ENCODE data around the gene PRR14L.
"Not testable (repeated sequence)": the region's sequence is repeated elsewhere in the genome, so short reads cannot be mapped to it uniquely, and the experiment has no call there.

The PRR14L gene

GRCh38 chr22:31682751-31683150 is 67.2 kb downstream of the PRR14L start:
- DNase-seq (ENCODE audit: low read depth in 3 of 3): no peak

DNA sequence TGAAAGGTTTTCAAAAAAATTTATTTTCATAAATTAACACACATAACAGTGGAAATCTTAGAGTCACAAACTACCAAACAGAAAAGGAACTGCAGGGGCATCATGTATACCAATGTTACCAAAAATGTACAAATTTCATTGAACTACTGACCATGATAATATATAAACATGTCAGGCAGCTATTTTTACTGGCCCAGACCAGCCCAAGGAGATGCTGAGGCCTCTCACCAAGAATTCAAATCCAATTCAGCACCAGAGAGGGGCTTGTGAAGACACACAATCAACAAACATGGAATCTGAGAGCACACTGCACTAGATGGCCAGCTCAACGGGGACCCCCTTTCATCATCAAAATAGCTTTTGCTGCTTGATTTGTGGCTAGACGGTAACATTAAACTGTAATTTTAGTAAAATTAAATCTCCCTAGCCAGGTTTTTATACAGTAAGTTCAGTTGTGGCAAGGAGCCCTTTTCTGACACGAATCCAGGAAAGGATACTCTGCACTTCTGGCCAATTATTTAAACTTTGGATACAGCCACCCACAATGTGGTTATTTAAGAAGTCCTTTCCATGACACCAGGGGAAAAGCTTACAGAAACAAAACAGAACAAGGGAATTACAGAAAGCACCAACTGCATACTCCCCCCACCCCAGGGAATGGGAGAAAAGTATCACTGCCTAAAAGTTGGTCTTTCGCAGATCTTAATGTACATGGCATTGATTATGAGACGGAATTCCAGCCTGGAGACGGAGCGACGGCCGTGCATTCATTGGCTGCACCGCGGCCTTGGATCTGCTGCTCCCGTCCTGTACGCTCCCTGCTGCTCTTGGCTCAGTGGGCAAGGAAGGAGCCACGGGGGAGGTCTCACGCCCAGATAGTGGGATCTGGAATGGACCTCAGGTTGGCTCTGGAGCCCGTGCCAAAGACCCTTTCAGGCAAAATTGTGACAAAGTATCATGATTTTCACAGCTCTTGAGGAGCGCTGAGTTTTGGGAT is 68.3 kb downstream of the PRR14L start:
- DNase-seq (ENCODE audit: low read depth in 3 of 3): no peak

DNA sequence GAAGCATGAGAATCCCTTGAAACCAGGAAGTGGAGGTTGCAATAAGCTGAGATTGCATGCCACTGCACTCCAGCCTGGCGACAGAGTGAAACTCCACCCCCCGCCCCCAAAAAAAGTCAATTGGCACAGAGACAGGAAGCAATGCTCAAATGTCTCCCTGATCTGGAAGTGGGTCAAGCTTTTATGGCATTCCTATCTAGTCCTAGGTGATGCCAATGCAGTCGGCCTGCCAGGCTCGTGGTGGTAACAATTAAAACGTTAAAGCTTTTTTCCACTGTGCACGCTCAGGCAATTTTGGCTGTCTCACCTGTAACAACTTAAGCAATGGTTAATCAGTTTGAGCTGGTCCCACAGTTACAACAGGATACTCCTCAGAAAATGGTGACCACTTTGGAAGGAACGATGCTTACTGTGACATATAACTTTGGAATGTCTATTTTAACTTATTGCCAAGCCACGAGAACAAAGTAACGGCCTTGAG is 69.0 kb downstream of the PRR14L start:
- DNase-seq (ENCODE audit: low read depth in 3 of 3): no peak

DNA sequence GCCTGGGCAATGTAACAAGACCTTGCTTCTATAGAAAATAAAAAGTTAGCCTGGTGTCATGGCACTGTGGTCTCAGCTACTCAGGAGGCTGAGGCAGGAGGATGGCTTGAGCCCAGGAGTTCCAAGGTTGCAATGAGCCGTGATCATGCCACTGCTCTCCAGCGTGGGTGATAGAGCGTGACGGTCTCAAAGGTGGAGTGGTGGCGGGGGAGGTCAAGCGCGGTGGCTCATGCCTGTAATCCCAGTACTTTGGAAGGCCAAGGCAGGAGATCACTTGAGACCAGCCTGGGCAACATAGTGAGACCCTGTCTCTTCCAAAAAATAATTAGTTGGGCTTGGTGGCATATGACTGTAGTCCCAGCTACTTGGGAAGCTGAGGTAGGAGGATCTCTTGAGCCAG is 71.2 kb downstream of the PRR14L start:
- no peak for DNase-seq (ENCODE audit: low read depth in 3 of 3)

DNA sequence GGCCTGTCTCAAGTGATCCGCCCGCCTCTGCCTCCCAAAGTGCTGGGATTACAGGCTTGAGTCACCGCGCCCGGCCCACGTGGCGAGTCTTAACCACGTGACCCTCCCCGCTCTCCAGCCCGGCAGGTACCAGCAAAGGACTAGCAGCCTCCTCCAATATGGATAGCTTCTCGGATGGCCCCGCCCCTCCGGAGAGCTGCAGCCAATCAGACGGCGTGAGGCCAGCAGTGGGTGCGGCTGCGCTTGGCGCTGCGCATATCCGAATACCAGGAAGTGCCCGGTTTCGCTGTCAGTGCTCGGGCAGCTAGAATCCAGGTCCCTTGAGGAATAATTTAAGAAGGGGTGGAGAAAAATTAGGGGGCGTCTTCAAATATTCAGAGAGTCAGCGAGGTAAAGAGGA is 73.2 kb downstream of the PRR14L start:
- peak; percentile 85 to 95 (median 85) for DNase-seq (ENCODE audit: low read depth in 3 of 3)

- not testable (repeated sequence) for DNase-seq (ENCODE audit: low read depth in 3 of 3)
These were observed 75.7 kb downstream of the PRR14L start for GRCh38 chr22:31674219-31674618.

DNA sequence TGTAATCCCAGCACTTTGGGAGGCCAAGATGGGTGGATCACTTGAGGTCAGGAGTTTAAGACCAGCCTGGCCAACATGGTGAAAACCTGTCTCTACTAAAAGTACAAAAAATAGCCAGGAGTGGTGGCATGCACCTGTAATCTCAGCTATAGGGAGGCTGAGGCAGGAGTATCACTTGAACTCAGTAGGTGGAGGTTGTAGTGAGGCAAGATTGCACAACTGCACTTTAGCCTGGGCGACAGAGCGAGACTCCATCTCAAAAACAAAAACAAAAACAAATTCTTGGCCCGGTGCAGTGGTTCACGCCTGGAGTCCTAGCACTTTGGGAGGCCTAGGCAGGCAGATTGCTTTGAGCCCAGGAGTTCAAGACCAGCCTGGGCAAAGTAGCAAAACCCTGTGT is 81.1 kb downstream of the PRR14L start:
- not testable (repeated sequence) for DNase-seq (ENCODE audit: low read depth in 3 of 3)

- DNase-seq (ENCODE audit: low read depth in 3 of 3): no peak
These were observed 87.3 kb downstream of the PRR14L start for GRCh38 chr22:31662668-31663037.

GRCh38 chr22:31661851-31662667 is 87.9 kb downstream of the PRR14L start, which contains the start of gene PISD:
Gene PISD, minus strand, starts transcription at chr22:31662215. Its CDS starts 7 bp downstream, at chr22:31662208.
- DNase-seq (ENCODE audit: low read depth in 3 of 3): peak; percentile 92 to 96 (median 94)

- DNase-seq (ENCODE audit: low read depth in 3 of 3): peak in 2 of 3 experiments; percentile 13 to 54
These were observed 89.0 kb downstream of the PRR14L start for GRCh38 chr22:31660860-31661341.

- DNase-seq (ENCODE audit: low read depth in 3 of 3): no peak
These were observed 90.7 kb downstream of the PRR14L start for GRCh38 chr22:31659246-31659645.

- DNase-seq (ENCODE audit: low read depth in 3 of 3): no peak
These were observed 95.5 kb downstream of the PRR14L start for GRCh38 chr22:31654408-31654807.

- no peak for DNase-seq (ENCODE audit: low read depth in 3 of 3)
These were observed 96.0 kb downstream of the PRR14L start for GRCh38 chr22:31653944-31654343.

DNA sequence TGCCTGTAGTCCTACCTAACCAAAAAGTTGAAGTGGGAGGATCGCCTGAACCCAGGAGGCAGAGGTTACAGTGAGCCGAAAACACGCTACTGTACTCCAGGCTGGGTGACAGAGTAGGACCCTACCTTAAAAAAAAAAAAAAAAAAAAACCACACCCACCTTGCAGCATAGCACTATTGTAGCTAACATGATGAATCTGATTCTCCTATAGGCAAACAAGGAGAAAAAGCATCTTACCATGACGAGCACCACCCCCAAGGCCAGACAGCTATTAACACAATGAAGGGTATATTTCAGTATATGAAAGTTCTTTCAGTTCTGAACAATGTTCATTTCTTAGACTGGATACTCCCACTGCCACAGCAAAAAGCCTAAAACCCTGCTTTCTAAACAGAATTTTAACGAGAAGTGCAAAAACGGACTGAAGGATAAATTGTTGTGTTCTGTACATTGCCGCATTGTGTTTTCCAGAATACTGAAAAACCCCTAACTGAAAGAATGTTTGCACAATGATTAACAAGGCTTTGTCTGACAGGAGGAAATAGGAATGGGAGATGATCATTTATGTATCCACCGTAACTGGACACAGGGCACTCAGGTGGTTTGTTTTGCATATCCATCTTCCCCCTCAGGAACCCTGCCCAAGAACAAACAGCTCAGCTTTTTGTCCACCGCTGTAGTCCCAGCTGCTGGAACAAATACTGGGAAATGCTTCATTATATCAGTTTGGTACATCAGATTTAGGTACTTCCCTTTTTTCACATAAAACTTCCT is 96.8 kb downstream of the PRR14L start:
- no peak for DNase-seq (ENCODE audit: low read depth in 3 of 3)

DNA sequence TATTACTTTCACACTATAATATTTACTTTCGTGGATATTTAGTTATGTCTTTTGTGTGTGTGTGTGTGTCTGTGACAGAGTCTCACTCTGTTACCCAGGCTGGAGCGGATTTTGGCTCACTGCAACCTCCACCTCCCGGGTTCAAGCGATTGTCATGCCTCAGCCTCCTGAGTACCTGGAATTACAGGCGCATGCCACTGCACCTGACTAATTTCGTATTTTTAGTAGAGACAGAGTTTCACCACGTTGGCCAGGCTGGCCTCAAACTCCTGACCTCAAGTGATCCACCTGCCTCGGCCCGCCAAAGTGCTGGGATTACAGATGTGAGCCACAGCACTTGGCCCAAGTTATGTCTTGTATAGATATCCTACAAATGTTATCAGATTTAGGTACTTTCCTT is 97.8 kb downstream of the PRR14L start:
- no peak for DNase-seq (ENCODE audit: low read depth in 3 of 3)

DNA sequence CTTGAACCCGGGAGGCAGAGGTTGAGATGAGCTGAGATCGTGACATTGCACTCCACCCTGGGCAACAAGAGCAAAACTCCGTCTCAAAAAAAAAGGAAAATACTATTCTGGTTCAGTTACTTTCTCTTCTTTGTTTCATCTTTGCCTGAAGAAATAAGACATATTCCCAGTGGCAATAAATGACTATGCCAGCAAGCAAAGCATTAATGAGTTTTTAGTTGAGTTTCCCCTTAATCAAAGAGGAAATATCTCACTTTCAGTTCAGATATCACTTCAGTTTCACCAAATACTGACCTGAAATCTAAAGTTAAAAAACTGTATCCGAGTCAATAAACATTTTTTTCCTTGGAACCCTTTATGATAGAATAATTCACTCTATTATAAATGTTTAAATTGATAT is 98.3 kb downstream of the PRR14L start:
- DNase-seq (ENCODE audit: low read depth in 3 of 3): no peak

- DNase-seq (ENCODE audit: low read depth in 3 of 3): no peak
These were observed 99.5 kb downstream of the PRR14L start for GRCh38 chr22:31650391-31650790.

DNA sequence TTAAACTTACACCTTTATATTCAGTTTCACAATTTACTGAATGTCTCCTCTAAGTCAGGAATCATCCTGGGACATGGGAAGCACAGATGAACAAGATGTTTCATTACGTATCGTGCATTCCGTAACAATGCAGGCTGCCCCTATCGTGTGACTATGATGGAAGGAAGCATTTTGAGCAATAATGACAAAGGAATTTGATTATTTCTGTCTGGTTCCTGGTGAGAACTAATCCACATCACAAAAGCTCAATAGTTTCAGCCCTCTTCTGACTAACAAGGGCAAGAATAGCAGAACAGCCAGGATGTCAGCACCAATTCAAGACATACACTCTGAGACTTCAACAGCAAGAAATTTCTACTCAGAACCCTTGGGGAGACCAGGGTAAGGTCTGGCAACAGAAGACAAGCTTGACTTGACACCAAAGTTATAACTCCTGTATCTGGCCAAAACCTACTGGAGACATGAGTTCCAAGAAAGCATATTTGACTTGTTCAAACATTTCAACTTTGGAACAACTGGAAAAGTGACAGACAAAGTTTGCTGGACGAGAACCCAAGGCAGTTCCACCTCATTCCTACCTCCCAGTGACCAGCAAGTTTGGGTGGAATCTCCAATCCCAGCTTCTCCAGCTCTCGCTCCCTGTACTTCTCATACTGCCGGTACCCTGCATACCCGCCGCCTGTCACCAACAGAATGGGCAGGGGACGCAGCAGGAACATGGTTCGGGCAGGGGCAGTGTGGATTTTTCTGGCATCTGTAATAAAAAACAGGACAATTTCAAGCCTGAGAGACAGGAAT is 102.2 kb downstream of the PRR14L start:
- DNase-seq (ENCODE audit: low read depth in 3 of 3): no peak

DNA sequence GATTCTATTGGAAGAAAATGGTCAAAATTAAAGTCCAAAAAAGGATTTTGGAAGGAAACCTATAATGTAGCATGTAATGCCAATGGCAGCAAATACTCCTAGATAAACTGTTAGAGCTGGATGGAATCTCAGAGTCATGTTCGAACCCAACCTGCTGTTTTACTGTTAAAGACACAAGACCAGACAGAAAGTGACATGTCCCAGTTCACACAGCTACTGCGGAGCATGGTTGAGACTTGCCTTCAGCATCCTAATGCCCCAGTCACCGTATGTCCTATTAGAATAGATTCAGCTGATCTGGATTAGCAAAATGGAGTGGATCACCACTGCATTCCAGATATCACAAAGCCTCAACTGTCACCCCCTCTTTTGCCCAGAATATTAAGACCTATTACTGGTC is 102.9 kb downstream of the PRR14L start:
- DNase-seq (ENCODE audit: low read depth in 3 of 3): no peak

DNA sequence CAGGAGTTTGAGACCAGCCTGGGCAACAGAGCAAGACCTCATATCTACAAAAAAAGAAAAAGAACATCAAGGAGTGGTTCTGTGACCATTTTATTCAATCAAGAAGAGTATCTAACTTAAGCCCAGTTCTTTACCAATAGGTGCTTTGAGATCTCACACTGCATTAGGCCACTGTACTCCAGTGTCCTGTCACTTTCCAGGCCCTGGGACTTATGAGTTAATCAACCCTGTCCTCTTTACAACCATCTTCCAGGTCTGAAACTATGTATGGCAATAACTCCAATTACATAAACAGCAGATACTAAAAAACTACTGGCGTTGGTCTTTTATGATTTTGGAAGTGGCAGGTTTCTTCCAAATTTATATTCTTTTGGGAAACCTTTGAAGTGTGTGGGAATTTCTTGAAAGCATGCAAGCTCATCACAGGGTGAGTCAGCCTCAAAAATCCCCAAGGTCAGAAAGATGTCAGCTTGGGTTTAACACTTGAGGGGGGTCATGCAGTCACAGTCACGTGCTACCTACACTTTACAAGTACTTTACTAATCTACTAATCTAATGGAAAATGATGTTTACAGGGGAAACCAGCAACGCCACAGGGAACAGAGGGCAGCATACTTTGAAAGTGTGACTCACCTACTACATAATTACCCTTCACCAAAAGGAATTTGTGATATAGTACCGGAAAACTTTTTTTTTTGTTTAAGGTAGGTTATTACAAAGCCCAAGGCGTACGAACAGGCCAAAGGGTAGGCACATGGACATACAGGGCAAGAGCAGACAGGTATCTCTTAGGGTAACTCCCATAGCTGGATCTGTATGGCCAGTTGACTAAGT is 103.5 kb downstream of the PRR14L start:
- DNase-seq (ENCODE audit: low read depth in 3 of 3): peak in 2 of 3 experiments; percentile 40 to 47
